ENCODE measurements around the gene DENND6B. TPM values are rescaled to one million over a fixed set of nuclear protein-coding genes. Genes with fewer than 3 reads are reported as not detected.
"Not testable (repeated sequence)": the region's sequence is repeated elsewhere in the genome, so short reads cannot be mapped to it uniquely, and the experiment has no call there.

The DENND6B gene
- total RNA-seq, 1 donor from 2014 or later, result 1.4 TPM

- Histone ChIP-seq H3K27ac (no peak overlapping the region), H3K4me1 (peaks cover 9 to 16% of the 10 kb centered on the region in 2 donors), H3K4me3 (no peak overlapping the region), H3K9me3 (no peaks in the 10 kb centered on the region), H3K36me3 (peaks cover 55 to 56% of the 10 kb centered on the region in 2 donors), H3K27me3 (no peaks in the 10 kb centered on the region)
- TF ChIP-seq, protein P1, sequence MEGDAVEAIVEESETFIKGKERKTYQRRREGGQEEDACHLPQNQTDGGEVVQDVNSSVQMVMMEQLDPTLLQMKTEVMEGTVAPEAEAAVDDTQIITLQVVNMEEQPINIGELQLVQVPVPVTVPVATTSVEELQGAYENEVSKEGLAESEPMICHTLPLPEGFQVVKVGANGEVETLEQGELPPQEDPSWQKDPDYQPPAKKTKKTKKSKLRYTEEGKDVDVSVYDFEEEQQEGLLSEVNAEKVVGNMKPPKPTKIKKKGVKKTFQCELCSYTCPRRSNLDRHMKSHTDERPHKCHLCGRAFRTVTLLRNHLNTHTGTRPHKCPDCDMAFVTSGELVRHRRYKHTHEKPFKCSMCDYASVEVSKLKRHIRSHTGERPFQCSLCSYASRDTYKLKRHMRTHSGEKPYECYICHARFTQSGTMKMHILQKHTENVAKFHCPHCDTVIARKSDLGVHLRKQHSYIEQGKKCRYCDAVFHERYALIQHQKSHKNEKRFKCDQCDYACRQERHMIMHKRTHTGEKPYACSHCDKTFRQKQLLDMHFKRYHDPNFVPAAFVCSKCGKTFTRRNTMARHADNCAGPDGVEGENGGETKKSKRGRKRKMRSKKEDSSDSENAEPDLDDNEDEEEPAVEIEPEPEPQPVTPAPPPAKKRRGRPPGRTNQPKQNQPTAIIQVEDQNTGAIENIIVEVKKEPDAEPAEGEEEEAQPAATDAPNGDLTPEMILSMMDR (IDR thresholded peaks at IDR 0.05), result no peak
- no peak for DNase-seq (ENCODE audit: low spot score in 2 of 2)
- intact Hi-C loops (cut with DNase I), result loop anchor here (1.0 to 2.0 kb wide), 3 partner anchors 31 to 67 kb away; partner anchors contain the start of genes DENND6B, PLXNB2 and PPP6R2
These were observed 51.4 kb downstream of the DENND6B start for GRCh38 chr22:50275181-50276055.

GRCh38 chr22:50274771-50275170, 52.0 kb downstream of the DENND6B start:
- Histone ChIP-seq H3K27ac (no peak overlapping the region), H3K4me1 (peaks cover 9 to 19% of the 10 kb centered on the region in 2 donors)
- TF ChIP-seq, protein P1 (IDR thresholded peaks at IDR 0.05), result no peak

GRCh38 chr22:50274311-50274710, 52.5 kb downstream of the DENND6B start:
- Histone ChIP-seq H3K27me3 (no peaks in the 10 kb centered on the region), H3K27ac (no peak overlapping the region), H3K36me3 (peaks cover 44 to 45% of the 10 kb centered on the region in 2 donors), H3K4me1 (peaks cover 9 to 22% of the 10 kb centered on the region in 2 donors), H3K9me3 (no peaks in the 10 kb centered on the region), H3K4me3 (no peak overlapping the region)
- TF ChIP-seq, protein P1 (IDR thresholded peaks at IDR 0.05), result peak in 2 of 3 experiments; percentile 30 to 32
- DNase-seq (ENCODE audit: low spot score in 2 of 2), result no peak
- intact Hi-C loops (cut with DNase I), result loop anchor here (2.0 kb wide), 1 partner anchor 68 kb away; the partner anchor contains the start of gene PPP6R2

More at GRCh38 chr22:50274771-50275170, 52.0 kb downstream of the DENND6B start:
- no peaks in the 10 kb centered on the region for H3K9me3 ChIP-seq
- no peak overlapping the region for H3K4me3 ChIP-seq
- peaks cover 49 to 50% of the 10 kb centered on the region in 2 donors for H3K36me3 ChIP-seq
- intact Hi-C loops (cut with DNase I), result loop anchor here (2.0 kb wide), 1 partner anchor 68 kb away; the partner anchor contains the start of gene PPP6R2
- DNase-seq (ENCODE audit: low spot score in 2 of 2), result no peak
- H3K27me3 ChIP-seq, result no peaks in the 10 kb centered on the region

DNA sequence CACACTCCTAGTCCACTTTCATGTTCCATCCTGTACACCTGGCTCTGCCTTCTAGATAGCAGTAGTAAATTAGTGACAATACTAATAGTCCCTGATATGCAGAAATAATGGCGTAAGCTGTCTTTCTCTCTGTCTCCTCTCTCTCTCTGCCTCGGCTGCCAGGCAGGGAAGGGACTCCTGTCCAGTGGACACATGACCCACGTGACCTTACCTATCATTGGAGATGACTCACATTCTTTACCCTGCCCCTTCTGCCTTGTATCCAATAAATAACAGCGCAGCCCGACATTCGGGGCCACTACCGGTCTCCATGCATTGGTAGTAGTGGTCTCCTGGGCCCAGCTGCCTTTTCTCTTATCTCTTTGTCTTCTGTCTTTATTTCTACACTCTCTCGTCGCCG, 53.0 kb downstream of the DENND6B start:
- Histone ChIP-seq H3K4me1 (peaks cover 9 to 22% of the 10 kb centered on the region in 2 donors), H3K36me3 (peaks cover 39 to 40% of the 10 kb centered on the region in 2 donors)
- not testable (repeated sequence) for H3K4me3 ChIP-seq; H3K27ac ChIP-seq; DNase-seq (ENCODE audit: low spot score in 2 of 2); H3K27me3 ChIP-seq; H3K9me3 ChIP-seq
- intact Hi-C loops (cut with DNase I), result loop anchor here (2.0 kb wide), 1 partner anchor 69 kb away; the partner anchor contains the start of gene PPP6R2

DNA sequence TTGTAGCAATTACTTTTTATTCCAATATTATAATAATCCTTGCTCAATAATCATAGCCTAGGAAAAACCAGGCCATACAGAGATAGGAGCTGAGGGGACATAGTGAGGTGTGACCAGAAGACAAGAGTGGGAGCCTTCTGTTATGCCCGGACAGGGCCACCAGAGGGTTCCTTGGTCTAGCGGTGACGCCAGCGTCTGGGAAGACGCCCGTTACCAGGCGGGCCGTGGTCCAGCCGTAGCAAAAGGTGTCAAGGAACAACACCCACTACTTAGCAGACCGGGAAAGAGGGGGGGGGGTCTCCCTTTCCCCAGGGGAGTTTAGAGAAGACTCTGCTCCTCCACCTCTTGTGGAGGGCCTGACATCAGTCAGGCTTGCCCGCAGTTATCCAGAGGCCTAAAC, 53.5 kb downstream of the DENND6B start:
- H3K27ac ChIP-seq; H3K27me3 ChIP-seq; DNase-seq (ENCODE audit: low spot score in 2 of 2); H3K9me3 ChIP-seq; H3K4me3 ChIP-seq; intact Hi-C loops (cut with DNase I): not testable (repeated sequence)
- Histone ChIP-seq H3K36me3 (peaks cover 35 to 36% of the 10 kb centered on the region in 2 donors), H3K4me1 (peaks cover 9 to 25% of the 10 kb centered on the region in 2 donors)

DNA sequence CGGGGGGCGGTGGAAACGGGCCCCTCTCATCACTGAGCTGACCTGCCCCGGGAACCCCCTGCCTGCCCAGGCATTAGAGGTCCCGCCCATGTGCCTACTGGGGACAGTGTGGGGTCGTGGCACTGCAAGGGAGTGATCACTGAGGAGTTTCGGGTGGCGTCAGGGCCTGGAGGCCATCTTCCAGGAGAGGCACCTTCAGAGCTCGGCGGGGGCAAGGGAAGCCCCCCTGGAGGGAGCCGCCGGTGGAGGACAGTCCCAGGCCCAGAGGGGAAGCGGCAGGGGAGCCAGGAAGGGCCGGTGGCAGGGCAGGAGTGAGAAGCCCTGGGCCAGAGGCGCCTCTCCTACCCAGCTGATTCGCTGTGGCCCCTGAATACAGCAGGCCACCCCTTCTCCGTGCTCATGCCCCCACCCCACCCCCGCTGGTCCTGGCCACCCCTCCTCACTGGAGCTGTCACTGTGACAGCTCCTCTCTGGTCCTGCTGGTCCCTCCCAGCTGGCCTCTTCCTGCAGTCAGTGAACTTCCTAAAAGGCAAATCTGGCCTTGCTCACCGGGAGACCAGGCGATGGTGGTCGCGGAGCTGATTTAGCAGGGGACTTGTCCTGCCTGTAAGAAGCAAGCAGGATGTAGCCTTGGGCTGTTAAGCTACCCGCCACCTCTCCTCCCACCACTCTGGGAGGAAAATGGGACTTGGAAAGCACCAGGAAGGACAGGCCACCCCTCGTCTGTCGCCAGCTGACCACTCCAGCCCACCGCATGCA, 54.6 kb downstream of the DENND6B start:
- intact Hi-C loops (cut with DNase I), result no loop called here
- peak overlapping the region; percentile 49 to 66 for H3K4me3 ChIP-seq
- no peaks in the 10 kb centered on the region for H3K9me3 ChIP-seq
- peaks cover 23 to 24% of the 10 kb centered on the region in 2 donors for H3K36me3 ChIP-seq
- no peaks in the 10 kb centered on the region for H3K27me3 ChIP-seq
- no peak overlapping the region for H3K27ac ChIP-seq
- peaks cover 11 to 32% of the 10 kb centered on the region in 2 donors for H3K4me1 ChIP-seq
- TF ChIP-seq, protein P1 (IDR thresholded peaks at IDR 0.05), result no peak
- no peak for DNase-seq (ENCODE audit: low spot score in 2 of 2)

Data from ascending aorta (tissue), 2 donors.